C4-2B (cell line): Measurements from ENCODE around the gene LRMDA.

ENCODE experiments used
- H3K27ac ChIP-seq: fragments of 450-650 bp; 2 replicates; pipeline ENCODE4 v1.5.1; 2017
- CTCF ChIP-seq: fragments of 450-650 bp; conservative IDR thresholded peaks from 2 replicates; pipeline ENCODE4 v1.5.1; 2017; ENCODE audit warnings: mild to moderate bottlenecking
- ZFX ChIP-seq: fragments of 450-650 bp; IDR thresholded peaks from 2 replicates; pipeline ENCODE4 v1.6.1; 2017

The LRMDA gene

GRCh38 chr10:76152186-76152585 lies 720.8 kb downstream of the LRMDA start:
- no peak overlapping the region for H3K27ac ChIP-seq
- TF ChIP-seq ZFX (no peak), CTCF (no peak)

- no peak overlapping the region for H3K27ac ChIP-seq
- TF ChIP-seq ZFX (no peak), CTCF (no peak)
Observed at GRCh38 chr10:76155961-76156360, 724.5 kb downstream of the LRMDA start.

GRCh38 chr10:76160446-76161300 lies 729.2 kb downstream of the LRMDA start:
- TF ChIP-seq CTCF: no peak
- TF ChIP-seq ZFX: no peak
- no peak overlapping the region for H3K27ac ChIP-seq

GRCh38 chr10:76161301-76161582 lies 729.8 kb downstream of the LRMDA start:
- TF ChIP-seq ZFX (no peak), CTCF (no peak)
- no peak overlapping the region for H3K27ac ChIP-seq

GRCh38 chr10:76168437-76168836 lies 737.0 kb downstream of the LRMDA start:
- TF ChIP-seq ZFX: no peak
- TF ChIP-seq CTCF: no peak
- no peak overlapping the region for H3K27ac ChIP-seq

- H3K27ac ChIP-seq: no peak overlapping the region
Observed at GRCh38 chr10:76169246-76169645, 737.8 kb downstream of the LRMDA start.

More at GRCh38 chr10:76169246-76169645, 737.8 kb downstream of the LRMDA start:
- TF ChIP-seq CTCF (no peak), ZFX (no peak)
